HepG2 (cell line): ENCODE measurements around the gene ZBTB18. TPM values are rescaled to one million over a fixed set of nuclear protein-coding genes. Genes with fewer than 3 reads are reported as not detected.

Source experiments
- ATAC-seq: fragments of 200-7000 bp; cut with Tn5 transposase; 3 replicates; pipeline ENCODE4 v1.9.1; 2020; ENCODE audit warnings: mild to moderate bottlenecking, moderate library complexity
- BruUV-seq: library from RNA; stranded (reverse); fragments of 400-500 nt; replicated peaks from 2 replicates; lab custom pipeline; 2021; lab: Mats Ljungman, UMichigan
- CTCF ChIA-PET: fragments of 300-600 bp; formaldehyde crosslinking; extraction: SDS; loops from one replicate; lab custom pipeline; 2021; ENCODE audit warnings: low total read pairs, inconsistent platforms, low intra/inter-chr PET ratio; lab: Yijun Ruan, JAX
- POLR2A ChIA-PET: fragments of 350-600 bp; sonication (Branson Sonifier 250); formaldehyde crosslinking; loops from one replicate; lab custom pipeline; 2020; ENCODE audit warnings: antibody characterized with exemption, inconsistent platforms; lab: Yijun Ruan, JAX
- DNase-seq: peaks from one replicate; pipeline ENCODE4 v3.0.0-alpha.2; 2015; ENCODE audit warnings: low spot score
- FAIRE-seq: peaks from 3 replicates; lab custom pipeline; 2011; peaks lifted over from hg19 to GRCh38; lab: Jason Lieb, UNC
- H2AFZ ChIP-seq: one replicate; pipeline ENCODE4 v1.6.1; 2011; ENCODE audit warnings: low read length, inconsistent platforms
- H3K27ac ChIP-seq: fragments of 300-600 bp; 3 replicates; pipeline ENCODE4 v1.8.0; 2011; ENCODE audit warnings: mixed run types, mild to moderate bottlenecking, mixed read lengths, low read length, inconsistent platforms; ENCODE audit not compliant: insufficient read depth; ENCODE audit errors: extremely low read length
- H3K27me3 ChIP-seq, 2 experiments: fragments of 200-600 bp in 1 of 2; 2 replicates in 1 of 2; 3 replicates in 1 of 2; pipeline versions ENCODE4 v1.6.0 to v1.8.0; 2011; ENCODE audit warnings: low read length in 2 of 2, mild to moderate bottlenecking in 2 of 2, moderate library complexity in 2 of 2, inconsistent platforms in 1 of 2; ENCODE audit not compliant: insufficient read depth in 2 of 2, control insufficient read depth in 1 of 2
- H3K36me3 ChIP-seq, 2 experiments: fragments of 200-600 bp in 1 of 2; replicated peaks in 1 of 2; 2 replicates in 1 of 2; 3 replicates in 1 of 2; pipeline versions ENCODE4 v1.5.1 to v1.8.0; 2011; ENCODE audit warnings: low read length in 2 of 2, inconsistent platforms in 1 of 2; ENCODE audit not compliant: insufficient read depth in 2 of 2, control insufficient read depth in 1 of 2
- H3K4me1 ChIP-seq: 2 replicates; pipeline ENCODE4 v1.5.1; 2012; ENCODE audit warnings: low read length, inconsistent platforms; ENCODE audit not compliant: insufficient read depth
- H3K4me2 ChIP-seq: 2 replicates; pipeline ENCODE4 v1.6.0; 2011; ENCODE audit warnings: low read depth, low read length, inconsistent platforms
- H3K4me3 ChIP-seq, 3 experiments: fragments of 200-600 bp in 1 of 3; sonication (generic), shearing (Covaris generic) in 1 of 3; replicated peaks in 1 of 3; 2 replicates each; pipeline ENCODE4 v1.5.1; 2011 to 2016; ENCODE audit warnings: low read length in 3 of 3, inconsistent platforms in 2 of 3, low read depth in 2 of 3, mild to moderate bottlenecking in 2 of 3, control low read depth in 1 of 3, mixed read lengths in 1 of 3; ENCODE audit not compliant: insufficient read depth in 1 of 3
- H3K79me2 ChIP-seq: one replicate; pipeline ENCODE4 v1.6.1; 2011; ENCODE audit warnings: low read length, inconsistent platforms; ENCODE audit not compliant: insufficient read depth
- H3K9ac ChIP-seq: 2 replicates; pipeline ENCODE4 v1.6.0; 2011; ENCODE audit warnings: mild to moderate bottlenecking, low read depth, low read length, inconsistent platforms; ENCODE audit not compliant: insufficient read depth
- H3K9me3 ChIP-seq: 2 replicates; pipeline ENCODE4 v1.5.1; 2012; ENCODE audit warnings: mild to moderate bottlenecking, low read length
- H4K20me1 ChIP-seq: 2 replicates; pipeline ENCODE4 v1.6.0; 2011; ENCODE audit warnings: inconsistent platforms, mild to moderate bottlenecking, low read length, moderate library complexity; ENCODE audit not compliant: insufficient read depth
- NR3C1 ChIP-seq: sonication (generic); formaldehyde crosslinking; IDR thresholded peaks from 2 replicates; pipeline ENCODE4 v1.4.0; 2020; ENCODE audit warnings: missing genetic modification reagents
- SMC3 ChIP-seq: IDR thresholded peaks from 2 replicates; pipeline ENCODE4 v1.6.1; 2011; ENCODE audit warnings: low read length, improper control_type of control experiment
- SNRNP70 ChIP-seq: fragments of 200-400 bp; formaldehyde crosslinking; IDR thresholded peaks from 2 replicates; pipeline ENCODE4 v1.6.1; 2017; ENCODE audit warnings: mild to moderate bottlenecking, low read depth, low read length, moderate library complexity
- THRA ChIP-seq: sonication (generic); formaldehyde crosslinking; IDR thresholded peaks from 2 replicates; pipeline ENCODE4 v1.4.0; 2020; ENCODE audit warnings: missing genetic modification reagents, borderline replicate concordance
- ZNF597 ChIP-seq: sonication (generic); formaldehyde crosslinking; IDR thresholded peaks from 2 replicates; pipeline ENCODE4 v1.5.0; 2020; ENCODE audit warnings: missing genetic modification reagents
- ZNF720 ChIP-seq: sonication (generic); formaldehyde crosslinking; IDR thresholded peaks from 2 replicates; pipeline ENCODE4 v1.4.0; 2020; ENCODE audit warnings: missing genetic modification reagents
- WGBS: methylation state at CpG from one replicate; pipeline ENCODE4 v1.1.6; 2017; ENCODE audit warnings: low lambda C conversion rate; 5-methylcytosine and 5-hydroxymethylcytosine counted together
- in situ Hi-C: cut with HindIII; loops from 2 replicates; pipeline ENCODE4 v1.10.0; 2017; ENCODE audit warnings: low pct_unique_long_range_greater_than_20kb; ENCODE audit not compliant: extremely low pct_ligation_motif_present
- intact Hi-C: fragments of 100-400 bp; cut with micrococcal nuclease; formaldehyde crosslinking; loops from one replicate; pipeline ENCODE4 v1.10.0; 2022; ENCODE audit not compliant: unreplicated experiment
- polyA plus RNA-seq, 8 experiments: library from polyadenylated mRNA; depleted of rRNA in 3 of 8; stranded (reverse) in 7 of 8; unstranded in 1 of 8; fragments of >200 nt; fragmentation: Illumina TruSeq in 4 of 8; extraction: Trizol in 4 of 8; gene quantifications; 2 replicates each; pipeline versions ENCODE4 v1.2.1 to v1.2.3, GENCODE V29; 2011 to 2016; ENCODE audit warnings: low read depth in 4 of 8, missing spikeins in 1 of 8, mixed read lengths in 1 of 8; ENCODE audit not compliant: insufficient read depth in 1 of 8
- total RNA-seq, 5 experiments: library from RNA; depleted of rRNA; stranded (reverse); fragments of >200 nt; fragmentation: Illumina TruSeq; extraction: Trizol; gene quantifications; 2 replicates each; pipeline ENCODE4 v1.2.3, GENCODE V29; 2016; ENCODE audit warnings: low read depth in 1 of 5
- TF ChIP-seq, protein P1 (sequence below), 2 experiments: fragments of 450-650 bp in 1 of 2; sonication (generic) in 1 of 2; formaldehyde crosslinking in 1 of 2; IDR thresholded peaks; 2 replicates each; pipeline versions ENCODE4 v1.6.1 to v1.8.0; 2016 to 2022; ENCODE audit warnings: antibody characterized with exemption in 1 of 2, mild to moderate bottlenecking in 1 of 2, missing genetic modification reagents in 1 of 2
- TF ChIP-seq, protein P2 (sequence below): sonication (generic); formaldehyde crosslinking; IDR thresholded peaks from 2 replicates; pipeline ENCODE4 v1.4.0; 2020; ENCODE audit warnings: missing genetic modification reagents, borderline replicate concordance

The ZBTB18 gene
- total and polyA plus RNA-seq, 2 of the 13 experiments (the other 11 are each of a cell fraction or from before 2014, with no cell fraction given), result 3.1 to 4.3 TPM

DNA sequence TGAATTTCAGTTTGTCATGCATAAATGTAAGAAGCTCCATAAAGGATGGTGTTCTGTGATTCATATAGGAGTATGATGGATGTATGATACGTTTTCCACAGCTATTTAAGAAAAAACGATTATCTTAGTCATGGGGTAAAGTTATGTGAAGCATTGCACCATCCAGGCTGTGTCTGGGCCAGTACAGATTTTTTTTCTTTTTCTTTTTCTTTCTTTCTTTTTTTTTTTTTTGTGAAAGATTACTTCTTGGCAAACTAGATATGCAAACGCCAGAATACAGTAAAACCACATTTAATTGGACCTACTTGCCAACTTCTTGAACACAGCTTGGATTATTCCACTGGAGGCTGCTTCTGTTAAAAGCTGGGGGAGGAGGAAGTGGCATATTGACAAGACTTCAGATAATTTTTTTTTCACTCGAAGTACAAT, 14.9 kb downstream of the ZBTB18 start:
- Histone ChIP-seq H3K4me1 (peaks cover 40% of the 10 kb centered on the region), H3K36me3 (no peaks in the 10 kb centered on the region), H3K9me3 (no peaks in the 10 kb centered on the region), H3K79me2 (no peaks in the 10 kb centered on the region), H3K9ac (no peak overlapping the region), H4K20me1 (no peaks in the 10 kb centered on the region), H3K27ac (no peak overlapping the region), H2AFZ (no peak overlapping the region), H3K4me2 (peak overlapping the region; percentile 61), H3K4me3 (peak overlapping the region in 2 of 3 experiments; percentile 32 to 34; a peak in 2 of 6 replicates), H3K27me3 (no peaks in the 10 kb centered on the region)
- TF ChIP-seq NR3C1 (CRISPR knock-in tag) (no peak), ZNF597 (no peak), THRA (CRISPR knock-in tag) (no peak), ZNF720 (no peak), SMC3 (no peak), SNRNP70 (no peak)
- TF ChIP-seq, protein P1, sequence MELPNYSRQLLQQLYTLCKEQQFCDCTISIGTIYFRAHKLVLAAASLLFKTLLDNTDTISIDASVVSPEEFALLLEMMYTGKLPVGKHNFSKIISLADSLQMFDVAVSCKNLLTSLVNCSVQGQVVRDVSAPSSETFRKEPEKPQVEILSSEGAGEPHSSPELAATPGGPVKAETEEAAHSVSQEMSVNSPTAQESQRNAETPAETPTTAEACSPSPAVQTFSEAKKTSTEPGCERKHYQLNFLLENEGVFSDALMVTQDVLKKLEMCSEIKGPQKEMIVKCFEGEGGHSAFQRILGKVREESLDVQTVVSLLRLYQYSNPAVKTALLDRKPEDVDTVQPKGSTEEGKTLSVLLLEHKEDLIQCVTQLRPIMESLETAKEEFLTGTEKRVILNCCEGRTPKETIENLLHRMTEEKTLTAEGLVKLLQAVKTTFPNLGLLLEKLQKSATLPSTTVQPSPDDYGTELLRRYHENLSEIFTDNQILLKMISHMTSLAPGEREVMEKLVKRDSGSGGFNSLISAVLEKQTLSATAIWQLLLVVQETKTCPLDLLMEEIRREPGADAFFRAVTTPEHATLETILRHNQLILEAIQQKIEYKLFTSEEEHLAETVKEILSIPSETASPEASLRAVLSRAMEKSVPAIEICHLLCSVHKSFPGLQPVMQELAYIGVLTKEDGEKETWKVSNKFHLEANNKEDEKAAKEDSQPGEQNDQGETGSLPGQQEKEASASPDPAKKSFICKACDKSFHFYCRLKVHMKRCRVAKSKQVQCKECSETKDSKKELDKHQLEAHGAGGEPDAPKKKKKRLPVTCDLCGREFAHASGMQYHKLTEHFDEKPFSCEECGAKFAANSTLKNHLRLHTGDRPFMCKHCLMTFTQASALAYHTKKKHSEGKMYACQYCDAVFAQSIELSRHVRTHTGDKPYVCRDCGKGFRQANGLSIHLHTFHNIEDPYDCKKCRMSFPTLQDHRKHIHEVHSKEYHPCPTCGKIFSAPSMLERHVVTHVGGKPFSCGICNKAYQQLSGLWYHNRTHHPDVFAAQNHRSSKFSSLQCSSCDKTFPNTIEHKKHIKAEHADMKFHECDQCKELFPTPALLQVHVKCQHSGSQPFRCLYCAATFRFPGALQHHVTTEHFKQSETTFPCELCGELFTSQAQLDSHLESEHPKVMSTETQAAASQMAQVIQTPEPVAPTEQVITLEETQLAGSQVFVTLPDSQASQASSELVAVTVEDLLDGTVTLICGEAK (IDR thresholded peaks at IDR 0.05), result no peak
- TF ChIP-seq, protein P1 (CRISPR knock-in tag; IDR thresholded peaks at IDR 0.05), result no peak
- TF ChIP-seq, protein P2, sequence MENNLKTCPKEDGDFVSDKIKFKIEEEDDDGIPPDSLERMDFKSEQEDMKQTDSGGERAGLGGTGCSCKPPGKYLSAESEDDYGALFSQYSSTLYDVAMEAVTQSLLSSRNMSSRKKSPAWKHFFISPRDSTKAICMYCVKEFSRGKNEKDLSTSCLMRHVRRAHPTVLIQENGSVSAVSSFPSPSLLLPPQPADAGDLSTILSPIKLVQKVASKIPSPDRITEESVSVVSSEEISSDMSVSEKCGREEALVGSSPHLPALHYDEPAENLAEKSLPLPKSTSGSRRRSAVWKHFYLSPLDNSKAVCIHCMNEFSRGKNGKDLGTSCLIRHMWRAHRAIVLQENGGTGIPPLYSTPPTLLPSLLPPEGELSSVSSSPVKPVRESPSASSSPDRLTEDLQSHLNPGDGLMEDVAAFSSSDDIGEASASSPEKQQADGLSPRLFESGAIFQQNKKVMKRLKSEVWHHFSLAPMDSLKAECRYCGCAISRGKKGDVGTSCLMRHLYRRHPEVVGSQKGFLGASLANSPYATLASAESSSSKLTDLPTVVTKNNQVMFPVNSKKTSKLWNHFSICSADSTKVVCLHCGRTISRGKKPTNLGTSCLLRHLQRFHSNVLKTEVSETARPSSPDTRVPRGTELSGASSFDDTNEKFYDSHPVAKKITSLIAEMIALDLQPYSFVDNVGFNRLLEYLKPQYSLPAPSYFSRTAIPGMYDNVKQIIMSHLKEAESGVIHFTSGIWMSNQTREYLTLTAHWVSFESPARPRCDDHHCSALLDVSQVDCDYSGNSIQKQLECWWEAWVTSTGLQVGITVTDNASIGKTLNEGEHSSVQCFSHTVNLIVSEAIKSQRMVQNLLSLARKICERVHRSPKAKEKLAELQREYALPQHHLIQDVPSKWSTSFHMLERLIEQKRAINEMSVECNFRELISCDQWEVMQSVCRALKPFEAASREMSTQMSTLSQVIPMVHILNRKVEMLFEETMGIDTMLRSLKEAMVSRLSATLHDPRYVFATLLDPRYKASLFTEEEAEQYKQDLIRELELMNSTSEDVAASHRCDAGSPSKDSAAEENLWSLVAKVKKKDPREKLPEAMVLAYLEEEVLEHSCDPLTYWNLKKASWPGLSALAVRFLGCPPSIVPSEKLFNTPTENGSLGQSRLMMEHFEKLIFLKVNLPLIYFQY (CRISPR knock-in tag), result no peak
- CTCF ChIA-PET, result no interaction called here
- intact Hi-C loops (no loop called here), in situ Hi-C loops (no loop called here)
- FAIRE-seq, result no peak
- no TSS peak for BruUV-seq
- no peak for DNase-seq
- ATAC-seq, result no peak
- WGBS, result 5% methylated on average over 4 of the region's 4 CpGs
- POLR2A ChIA-PET, result interaction anchor here (1.8 kb wide), 1 partner anchor 18 kb away, joined by 9 read pairs; no protein-coding TSS in a partner anchor
